ENCODE measurements around the gene POC1B. TPM values are rescaled to one million over a fixed set of nuclear protein-coding genes. Genes with fewer than 3 reads are reported as not detected.

Gene POC1B
- total RNA-seq, 1 donor from 2014 or later, result 6.8 TPM

GRCh38 chr12:89494411-89495231 lies 31.2 kb downstream of the POC1B start:
- peak; percentile 76 for ATAC-seq

DNA sequence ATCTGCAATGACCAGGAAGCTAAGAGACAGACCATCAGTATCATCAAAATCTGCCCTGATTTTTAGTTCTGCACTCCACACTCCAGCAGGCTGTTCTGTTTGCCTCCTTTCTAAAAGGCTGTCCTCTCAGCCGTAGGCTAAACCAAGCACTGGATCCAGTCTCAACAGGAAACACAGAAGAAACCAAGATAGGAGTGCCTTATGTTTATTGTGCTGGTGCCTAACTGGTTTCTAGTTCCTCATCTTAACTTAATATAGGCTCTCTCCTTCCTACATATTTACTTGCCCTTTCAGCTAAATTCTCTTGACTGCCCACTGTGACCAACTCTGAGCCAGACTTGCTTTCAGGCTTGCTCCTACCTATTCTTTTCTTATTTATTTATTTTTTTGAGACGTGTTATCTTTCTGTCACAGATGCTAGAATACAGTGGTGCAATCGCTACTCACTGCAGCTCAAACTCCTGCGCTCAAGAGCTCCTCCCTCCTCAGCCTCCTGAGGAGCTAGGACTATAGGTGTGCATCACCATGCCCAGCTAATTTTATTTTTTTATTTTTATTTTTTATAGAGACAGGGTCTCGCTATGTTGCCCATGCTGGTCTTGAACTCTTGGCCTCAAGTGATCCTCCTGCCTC lies 32.1 kb downstream of the POC1B start:
- peak; percentile 33 for ATAC-seq

- no peak for ATAC-seq
Observed at GRCh38 chr12:89492883-89493282, 33.0 kb downstream of the POC1B start.

DNA sequence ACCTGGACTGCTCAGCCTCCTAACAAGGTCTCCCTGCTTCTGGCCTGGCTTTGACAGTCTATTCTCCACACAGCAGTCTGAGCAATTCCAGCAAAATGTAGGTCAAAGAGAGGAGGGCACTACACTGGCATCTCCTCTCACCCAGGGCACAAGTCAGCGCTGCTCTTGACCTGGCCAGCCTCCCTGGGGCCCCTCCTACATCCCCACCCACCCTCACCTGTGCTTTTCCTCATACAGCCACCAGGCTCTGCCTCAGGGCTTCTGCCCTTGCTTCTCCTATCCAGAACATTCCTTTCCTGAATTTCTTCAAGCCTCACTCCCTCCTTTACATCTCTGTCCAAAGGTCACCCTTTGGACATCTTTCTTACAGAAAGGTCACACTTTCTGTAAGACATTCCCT lies 34.9 kb downstream of the POC1B start:
- ATAC-seq, result no peak

GRCh38 chr12:89486264-89486663 lies 39.6 kb downstream of the POC1B start:
- ATAC-seq, result no peak

DNA sequence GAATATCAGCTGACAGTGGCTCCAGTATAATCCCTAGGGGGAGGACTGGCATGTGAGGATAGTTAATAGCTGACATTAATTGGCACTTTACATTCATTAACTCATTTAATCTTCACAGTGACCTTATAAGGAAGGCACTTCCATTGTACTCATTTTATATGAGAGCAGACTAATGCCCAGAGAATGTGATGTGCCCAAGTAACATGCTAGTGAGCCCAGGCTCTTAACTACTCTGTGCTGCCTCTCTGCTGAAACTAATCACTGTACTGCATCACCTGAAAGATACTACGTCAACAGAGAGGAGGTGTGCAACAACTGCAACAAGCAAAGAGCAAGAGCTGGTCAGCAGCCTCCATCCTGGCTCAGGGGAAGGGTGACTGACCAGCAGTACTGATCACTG lies 41.4 kb downstream of the POC1B start:
- no peak for ATAC-seq

DNA sequence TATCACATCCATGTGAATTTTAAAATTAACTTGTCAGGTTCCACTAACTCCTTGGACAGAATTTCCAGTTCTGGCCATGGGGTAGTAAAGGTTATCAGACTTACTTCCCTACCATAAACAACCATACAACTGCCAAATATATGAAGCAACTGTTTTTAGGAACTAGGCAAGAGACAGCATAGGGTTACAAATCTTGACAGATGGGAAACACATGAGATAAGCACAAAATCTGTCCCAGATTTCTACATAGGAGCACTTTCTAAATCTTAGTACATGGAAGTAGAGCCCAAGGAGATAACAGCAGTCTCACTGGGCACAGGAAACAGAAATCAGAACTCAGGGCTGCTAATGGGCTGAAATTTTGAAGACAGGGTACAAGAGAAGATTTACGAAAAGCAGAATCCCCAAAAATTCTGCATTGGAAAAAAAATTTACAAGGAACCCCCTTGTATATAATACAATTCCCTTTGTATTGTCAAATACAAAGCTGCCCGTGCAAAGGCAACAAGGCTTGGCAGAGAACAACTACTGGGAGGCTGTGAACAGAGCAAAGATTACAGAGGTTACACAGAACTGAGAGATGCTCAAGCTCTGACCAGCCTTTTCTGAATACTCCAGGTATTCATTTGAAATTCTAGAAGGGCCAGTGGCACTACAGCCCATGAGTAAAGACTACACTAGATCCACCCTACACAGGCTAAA lies 44.5 kb downstream of the POC1B start:
- no peak for ATAC-seq

DNA sequence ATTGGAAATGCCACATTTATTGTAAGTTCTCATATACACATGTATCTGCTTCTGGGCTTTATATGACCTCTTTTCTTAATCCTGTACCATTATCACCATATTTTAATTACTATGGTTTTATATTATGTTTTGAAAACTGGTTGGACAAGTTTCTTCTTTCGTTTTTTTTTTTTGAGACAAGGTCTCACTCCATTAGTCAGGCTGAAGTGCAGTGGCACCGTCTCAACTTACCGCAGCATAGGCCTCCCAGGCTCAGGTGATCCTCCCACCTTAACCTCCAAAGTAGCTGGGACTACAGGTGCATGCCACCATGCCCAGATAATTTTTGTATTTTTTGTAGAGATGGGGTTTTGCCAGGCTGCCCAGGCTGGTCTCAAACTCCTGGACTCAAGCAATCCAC lies 45.9 kb downstream of the POC1B start:
- ATAC-seq, result no peak

GRCh38 chr12:89477633-89478279 lies 48.1 kb downstream of the POC1B start:
- ATAC-seq, result no peak

GRCh38 chr12:89476904-89477595 lies 48.8 kb downstream of the POC1B start:
- no peak for ATAC-seq

DNA sequence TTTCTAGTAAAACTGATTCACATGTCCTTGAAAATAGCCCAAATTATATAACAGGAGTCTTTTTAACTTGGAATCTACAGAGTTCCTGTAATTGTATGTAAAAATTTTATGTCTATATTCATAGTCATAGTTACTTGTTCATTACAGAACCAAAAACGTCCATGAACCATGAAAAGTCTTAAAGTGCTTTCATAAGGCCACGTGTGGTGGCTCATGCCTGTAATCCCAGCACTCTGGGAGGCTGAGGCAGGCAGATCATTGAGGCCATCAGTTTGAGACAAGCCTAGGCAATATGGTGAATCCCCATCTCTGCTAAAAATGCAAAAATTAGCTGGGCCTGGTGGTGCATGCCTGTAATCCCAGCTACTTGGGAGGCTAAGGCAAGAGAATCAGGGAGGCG lies 49.6 kb downstream of the POC1B start:
- ATAC-seq, result no peak

- no peak for ATAC-seq
Observed at GRCh38 chr12:89475203-89475990, 50.5 kb downstream of the POC1B start.

GRCh38 chr12:89474615-89475014 lies 51.2 kb downstream of the POC1B start:
- no peak for ATAC-seq

- no peak for ATAC-seq
Observed at GRCh38 chr12:89472508-89472907, 53.3 kb downstream of the POC1B start.

DNA sequence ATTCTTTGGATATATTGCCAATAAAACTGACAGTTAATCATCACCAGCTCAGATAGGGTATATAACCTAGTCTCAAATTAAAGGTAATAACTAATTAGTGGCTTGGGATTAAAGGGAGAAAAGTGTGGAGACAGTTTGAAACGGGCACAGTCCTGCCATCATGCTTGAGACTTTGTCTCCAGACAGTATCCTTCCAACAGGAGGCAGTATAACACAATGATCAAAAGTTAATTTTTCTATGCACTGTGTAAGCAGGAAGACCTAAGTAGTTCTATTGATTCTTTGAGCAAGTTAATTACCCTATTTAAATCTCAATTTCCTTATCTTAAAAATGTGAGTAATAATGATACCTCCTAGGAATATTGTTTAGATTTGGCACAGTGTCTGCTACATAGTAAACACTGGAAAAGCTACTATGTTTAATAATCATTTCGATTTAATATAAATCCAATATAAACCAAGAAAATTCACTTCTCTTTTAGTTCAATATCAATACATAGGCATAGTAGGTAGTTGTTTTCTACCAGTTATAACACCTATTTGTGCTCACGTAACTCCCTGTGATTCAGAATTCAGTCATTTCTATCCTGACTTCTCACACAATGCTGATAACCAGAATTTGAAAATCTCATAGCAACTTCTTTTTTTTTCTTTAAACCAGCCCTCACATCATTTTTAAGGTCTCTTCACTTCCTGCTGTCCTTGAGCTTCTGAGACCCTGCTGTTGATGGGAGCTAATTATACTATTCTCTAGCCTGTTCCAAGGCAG lies 54.9 kb downstream of the POC1B start:
- ATAC-seq, result peak; percentile 79

DNA sequence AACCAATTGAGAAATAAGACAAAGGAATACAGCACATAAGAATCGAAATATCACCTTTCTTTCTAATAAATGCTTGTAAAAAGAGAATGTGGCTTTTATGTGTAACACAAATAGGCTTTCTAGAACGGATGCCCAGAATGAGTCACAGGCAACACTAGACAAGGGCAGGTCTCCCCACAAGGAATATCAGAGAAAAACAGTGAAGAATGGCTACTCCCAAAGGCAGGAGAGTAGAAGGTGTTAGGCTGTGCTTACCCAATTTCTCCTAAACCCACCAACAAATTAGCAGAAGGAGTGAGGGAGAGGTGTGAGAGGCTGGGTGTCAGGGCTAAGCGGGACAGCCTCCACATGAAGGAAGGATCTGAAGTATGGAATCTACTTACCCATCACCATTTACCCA lies 56.5 kb downstream of the POC1B start:
- no peak for ATAC-seq

- ATAC-seq, result no peak
Observed at GRCh38 chr12:89468648-89469326, 57.1 kb downstream of the POC1B start.

- ATAC-seq, result no peak
Observed at GRCh38 chr12:89468017-89468416, 57.8 kb downstream of the POC1B start.

- no peak for ATAC-seq
Observed at GRCh38 chr12:89464974-89465592, 60.8 kb downstream of the POC1B start.
